ENCODE data around the gene ADRM1.

ADRM1 gene

GRCh38 chr20:62325172-62325905, 22.5 kb downstream of the ADRM1 start:
- no peak for DNase-seq

GRCh38 chr20:62326559-62326958, 23.8 kb downstream of the ADRM1 start:
- no peak for DNase-seq

GRCh38 chr20:62326959-62327725, 24.3 kb downstream of the ADRM1 start:
- DNase-seq = no peak

GRCh38 chr20:62327726-62328495, 25.1 kb downstream of the ADRM1 start:
- no peak for DNase-seq

- DNase-seq = no peak
Measured at GRCh38 chr20:62328684-62329388, 26.0 kb downstream of the ADRM1 start.

GRCh38 chr20:62329389-62330377, 26.9 kb downstream of the ADRM1 start:
- no peak for DNase-seq

- DNase-seq = no peak
Measured at GRCh38 chr20:62330576-62331317, 27.9 kb downstream of the ADRM1 start.

- no peak for DNase-seq
Measured at GRCh38 chr20:62331347-62331746, 28.6 kb downstream of the ADRM1 start.

GRCh38 chr20:62332421-62332820, 29.6 kb downstream of the ADRM1 start:
- no peak for DNase-seq

- DNase-seq = no peak
Measured at GRCh38 chr20:62332989-62333819, 30.4 kb downstream of the ADRM1 start.

GRCh38 chr20:62333820-62334595, 31.2 kb downstream of the ADRM1 start:
- no peak for DNase-seq

- DNase-seq = no peak
Measured at GRCh38 chr20:62334881-62335280, 32.1 kb downstream of the ADRM1 start.

- DNase-seq = no peak
Measured at GRCh38 chr20:62335532-62335931, 32.7 kb downstream of the ADRM1 start.

GRCh38 chr20:62336329-62336728, 33.5 kb downstream of the ADRM1 start:
- no peak for DNase-seq

- no peak for DNase-seq
Measured at GRCh38 chr20:62336775-62337557, 34.2 kb downstream of the ADRM1 start.

GRCh38 chr20:62337558-62338293, 34.9 kb downstream of the ADRM1 start:
- no peak for DNase-seq

- DNase-seq = no peak
Measured at GRCh38 chr20:62338294-62338620, 35.5 kb downstream of the ADRM1 start.

- DNase-seq = no peak
Measured at GRCh38 chr20:62339647-62340062, 36.9 kb downstream of the ADRM1 start.
